ENCODE data around the gene EDRF1.
A peak's percentile ranks its signal among the peaks of the same experiment; 100 is the strongest.
"Not testable (repeated sequence)": the region's sequence is repeated elsewhere in the genome, so short reads cannot be mapped to it uniquely, and the experiment has no call there.

Gene EDRF1, protein sequence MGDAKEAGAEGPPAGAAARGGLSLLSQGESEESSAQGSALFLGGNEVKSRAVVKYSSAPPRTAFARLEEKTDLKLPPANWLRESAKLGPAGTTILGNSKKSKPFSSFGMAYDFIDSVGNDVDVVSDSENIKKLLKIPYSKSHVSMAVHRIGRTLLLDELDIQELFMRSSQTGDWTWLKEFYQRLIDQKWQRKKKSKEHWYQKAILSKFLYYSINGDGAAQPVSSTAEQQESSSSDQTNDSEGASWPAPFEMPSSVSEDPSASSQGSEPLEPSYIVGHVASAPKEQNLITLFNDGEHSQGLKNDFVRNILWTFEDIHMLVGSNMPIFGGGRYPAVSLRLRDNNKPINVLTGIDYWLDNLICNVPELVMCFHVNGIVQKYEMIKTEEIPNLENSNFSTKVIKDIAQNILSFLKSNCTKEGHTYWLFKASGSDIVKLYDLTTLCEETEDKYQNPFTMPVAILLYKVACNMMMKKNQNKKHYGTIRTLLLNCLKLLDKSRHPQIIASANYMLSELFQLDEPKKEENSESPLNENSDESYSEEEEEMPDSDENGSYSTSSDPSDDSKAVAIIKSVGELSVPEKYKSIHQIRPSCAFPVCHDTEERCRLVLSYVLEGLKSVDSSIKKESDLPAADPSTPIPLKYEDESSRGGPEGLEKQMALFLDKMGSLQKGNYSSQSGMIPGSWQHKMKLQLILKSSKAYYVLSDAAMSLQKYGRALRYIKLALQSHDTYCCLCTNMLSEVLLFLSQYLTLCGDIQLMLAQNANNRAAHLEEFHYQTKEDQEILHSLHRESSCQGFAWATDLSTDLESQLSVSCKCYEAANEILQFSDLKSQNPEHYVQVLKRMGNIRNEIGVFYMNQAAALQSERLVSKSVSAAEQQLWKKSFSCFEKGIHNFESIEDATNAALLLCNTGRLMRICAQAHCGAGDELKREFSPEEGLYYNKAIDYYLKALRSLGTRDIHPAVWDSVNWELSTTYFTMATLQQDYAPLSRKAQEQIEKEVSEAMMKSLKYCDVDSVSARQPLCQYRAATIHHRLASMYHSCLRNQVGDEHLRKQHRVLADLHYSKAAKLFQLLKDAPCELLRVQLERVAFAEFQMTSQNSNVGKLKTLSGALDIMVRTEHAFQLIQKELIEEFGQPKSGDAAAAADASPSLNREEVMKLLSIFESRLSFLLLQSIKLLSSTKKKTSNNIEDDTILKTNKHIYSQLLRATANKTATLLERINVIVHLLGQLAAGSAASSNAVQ

DNA sequence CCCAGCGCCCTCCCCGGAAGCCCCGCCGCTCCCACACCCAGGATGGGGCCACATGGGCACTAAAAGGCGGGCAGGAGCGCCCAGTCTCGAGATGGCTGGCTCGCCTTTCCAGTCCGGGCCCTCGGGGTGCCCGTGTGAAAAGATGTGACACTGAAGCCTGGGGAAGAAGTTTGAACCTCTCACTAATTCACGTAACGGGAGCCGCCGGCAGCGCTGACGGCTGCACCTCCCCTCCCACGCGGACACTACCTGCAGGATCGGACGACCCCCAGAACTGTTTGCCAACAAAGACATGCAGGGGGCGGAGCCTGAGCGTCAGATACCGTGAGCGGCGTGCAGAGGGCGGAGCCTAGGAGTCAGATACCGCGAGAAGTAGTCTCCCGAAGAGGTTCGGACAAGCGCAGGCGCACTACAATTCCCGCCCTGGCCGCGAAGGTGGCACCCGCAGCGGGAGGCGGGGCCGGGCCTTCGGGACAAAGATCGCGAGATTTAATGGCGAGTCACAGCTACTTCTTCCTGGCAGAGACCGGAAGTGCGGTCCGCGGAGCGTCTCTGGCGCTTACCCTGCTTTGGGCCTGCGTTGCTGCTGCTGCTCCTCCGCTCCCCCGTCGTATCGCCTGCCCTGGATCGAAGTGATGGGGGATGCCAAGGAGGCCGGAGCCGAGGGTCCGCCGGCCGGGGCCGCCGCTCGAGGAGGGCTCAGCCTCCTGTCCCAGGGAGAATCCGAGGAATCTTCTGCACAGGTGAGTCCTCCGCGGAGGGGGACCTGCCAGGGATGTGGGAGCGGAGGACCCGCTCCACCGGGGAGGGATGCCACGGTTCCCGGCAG lies at the start of gene EDRF1:
EDRF1 (plus strand) TSS at position 537 of the 829 bp plus-strand sequence; CDS start at position 636, 99 bp downstream.
- peak; percentile 92 to 98 (median 96) for DNase-seq

DNA sequence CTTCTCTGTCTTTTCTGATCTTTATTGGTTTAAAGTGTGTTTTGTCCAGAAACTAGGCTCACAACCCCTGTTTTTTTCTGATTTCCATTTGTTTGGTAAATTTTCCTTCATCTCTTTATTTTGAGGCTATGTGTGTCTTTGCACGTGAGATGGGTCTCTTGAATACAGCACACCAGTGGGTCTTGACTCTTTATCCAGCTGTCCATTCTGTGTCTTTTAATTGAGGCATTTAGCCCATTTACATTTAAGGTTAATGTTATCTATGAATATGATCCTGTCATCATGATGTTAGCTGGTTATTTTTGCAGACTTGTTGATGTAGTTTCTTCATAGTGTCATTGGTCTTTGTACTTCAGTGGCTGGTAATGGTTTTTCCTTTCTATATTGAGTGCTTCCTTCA lies 46.6 kb upstream of the EDRF1 start:
- DNase-seq: no peak

DNA sequence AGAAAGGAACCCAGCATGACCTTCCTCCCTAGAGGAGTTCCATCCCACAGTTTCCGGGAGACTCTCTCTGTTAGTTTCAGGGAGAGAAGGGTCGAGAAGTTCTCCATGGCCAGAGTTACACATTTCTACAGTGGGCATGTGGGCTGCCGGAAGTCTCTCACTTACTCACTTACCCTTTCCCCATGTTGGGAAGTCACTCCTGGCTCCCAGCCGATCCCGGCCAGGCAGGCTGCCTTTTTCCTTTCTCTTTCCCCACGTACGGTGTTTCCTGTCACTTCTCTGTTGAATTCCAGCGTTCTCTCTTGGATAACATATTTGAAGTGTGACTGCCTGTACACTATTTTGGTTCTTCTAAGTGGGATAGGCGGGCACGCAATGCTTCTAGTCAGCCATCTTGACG lies 40.1 kb upstream of the EDRF1 start:
- DNase-seq: no peak

DNA sequence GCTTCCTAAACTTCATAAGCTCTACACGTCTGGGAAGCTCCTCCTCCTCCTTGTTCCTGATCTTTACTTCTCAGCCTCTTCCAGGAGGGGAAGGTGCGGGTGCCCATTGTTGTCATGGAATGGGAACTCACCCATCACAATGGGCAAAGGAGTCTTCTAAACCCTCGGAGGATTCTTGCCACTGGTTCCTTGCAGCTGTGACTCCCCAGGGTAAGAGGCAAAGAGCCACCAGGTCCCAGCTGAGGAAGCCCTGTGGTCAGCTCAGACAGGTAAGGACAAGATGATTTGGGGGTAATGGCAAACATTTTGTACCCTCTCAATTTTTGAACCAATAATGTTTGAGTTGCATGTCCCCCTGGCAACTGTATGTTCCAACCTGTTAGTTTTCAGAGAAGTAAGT lies 36.4 kb upstream of the EDRF1 start, which contains the start of gene TEX36:
TEX36 (minus strand) TSS at position 101 of the 400 bp plus-strand sequence. CDS start 174 bp downstream, outside the sequence.
- no peak for DNase-seq

DNA sequence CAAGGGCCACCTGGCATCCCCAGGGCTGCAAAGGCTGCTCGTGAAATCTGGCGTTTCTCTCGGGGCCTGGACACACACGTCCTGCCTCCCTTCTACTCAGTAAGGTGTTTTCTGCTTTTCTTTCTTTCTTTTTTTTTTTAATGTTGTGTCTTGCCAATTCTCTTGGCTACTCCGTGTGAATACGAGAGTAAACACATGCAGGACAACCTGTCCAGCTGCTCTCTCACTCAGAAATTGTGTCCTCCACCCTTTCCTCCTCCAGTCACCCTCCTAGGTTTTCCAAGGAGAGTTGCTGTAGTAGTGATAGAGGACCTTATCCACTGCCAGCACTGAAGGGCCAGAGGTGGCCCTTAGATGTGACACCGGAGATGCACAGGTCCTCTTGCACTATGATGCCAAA lies 35.7 kb upstream of the EDRF1 start:
- no peak for DNase-seq

DNA sequence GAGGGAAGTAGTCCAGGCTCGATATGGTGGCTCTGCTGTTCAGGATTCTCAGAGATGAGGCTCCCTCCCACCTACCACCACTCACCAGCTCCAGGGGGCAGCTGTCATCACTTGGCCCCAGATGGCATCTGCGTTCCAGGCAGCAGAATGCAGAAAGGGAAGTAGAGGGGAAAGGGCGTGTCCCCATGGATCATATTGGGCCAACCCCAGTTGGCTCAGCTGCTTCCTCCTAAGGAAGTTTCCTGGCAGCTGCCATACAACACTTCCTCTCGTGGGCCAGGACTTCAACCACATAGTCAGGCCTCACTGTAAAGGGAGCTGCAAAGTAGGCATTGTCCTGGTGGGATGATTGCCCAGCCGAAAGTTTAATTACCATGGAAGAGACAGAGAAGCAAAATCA lies 34.9 kb upstream of the EDRF1 start:
- DNase-seq: no peak

DNA sequence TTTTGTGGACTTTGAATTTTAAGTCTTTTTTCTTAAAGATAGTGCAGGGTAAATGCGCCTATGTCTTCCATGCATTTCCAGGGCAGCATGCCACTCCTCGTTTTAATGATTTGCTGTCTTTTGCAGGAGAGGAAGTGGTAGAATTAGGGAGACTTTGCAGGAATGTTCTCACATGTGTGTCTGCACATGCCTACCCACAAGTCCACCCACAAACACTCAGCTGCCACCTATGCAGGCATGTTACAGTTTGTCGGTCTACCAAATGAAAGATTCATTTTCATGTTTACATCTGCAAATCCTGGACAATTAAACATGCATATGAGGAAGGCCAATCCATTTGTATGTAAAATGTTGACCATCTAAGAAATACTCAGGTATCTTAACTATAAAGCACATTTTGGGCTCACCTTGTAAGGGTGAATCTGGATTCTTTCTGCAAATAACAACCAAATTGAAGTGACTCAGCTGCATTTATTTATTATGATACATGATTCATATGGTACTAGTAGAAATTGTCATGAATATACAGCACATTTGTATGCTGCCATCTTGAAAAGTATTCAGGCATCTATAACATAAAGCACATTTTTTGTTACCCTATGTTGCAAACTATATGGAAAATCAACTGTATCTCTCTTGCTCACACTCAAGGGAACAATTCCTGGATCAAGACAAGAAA lies 31.9 kb upstream of the EDRF1 start:
- no peak for DNase-seq

DNA sequence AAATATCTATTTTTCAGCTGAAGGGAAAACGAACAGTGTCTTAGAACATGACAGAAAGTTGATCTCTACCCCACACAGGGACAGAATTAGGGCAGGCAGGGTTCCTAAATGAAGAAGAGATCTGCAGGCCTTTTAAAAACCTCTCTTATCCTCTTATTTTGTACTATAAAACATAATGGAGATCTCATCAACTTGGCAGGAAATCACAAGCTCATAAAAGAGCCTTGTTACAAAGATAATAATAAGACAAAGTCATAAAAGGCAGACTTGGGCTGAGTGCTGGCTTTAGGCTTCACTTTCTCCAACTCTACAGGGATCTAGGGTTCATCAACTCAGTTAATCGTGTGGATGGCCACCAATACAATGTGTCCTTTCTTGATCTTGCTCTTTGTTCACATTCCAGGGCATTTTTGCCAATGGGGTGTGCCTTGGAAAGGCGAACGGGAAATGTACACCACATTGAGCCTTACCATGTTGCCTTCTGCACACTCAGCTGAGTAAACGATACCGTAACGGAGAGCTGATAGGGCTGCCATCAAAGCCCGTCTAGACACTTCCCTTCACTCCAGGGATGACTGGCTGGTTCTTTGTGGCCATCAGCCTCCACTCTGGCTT lies 29.4 kb upstream of the EDRF1 start:
- DNase-seq: no peak

DNA sequence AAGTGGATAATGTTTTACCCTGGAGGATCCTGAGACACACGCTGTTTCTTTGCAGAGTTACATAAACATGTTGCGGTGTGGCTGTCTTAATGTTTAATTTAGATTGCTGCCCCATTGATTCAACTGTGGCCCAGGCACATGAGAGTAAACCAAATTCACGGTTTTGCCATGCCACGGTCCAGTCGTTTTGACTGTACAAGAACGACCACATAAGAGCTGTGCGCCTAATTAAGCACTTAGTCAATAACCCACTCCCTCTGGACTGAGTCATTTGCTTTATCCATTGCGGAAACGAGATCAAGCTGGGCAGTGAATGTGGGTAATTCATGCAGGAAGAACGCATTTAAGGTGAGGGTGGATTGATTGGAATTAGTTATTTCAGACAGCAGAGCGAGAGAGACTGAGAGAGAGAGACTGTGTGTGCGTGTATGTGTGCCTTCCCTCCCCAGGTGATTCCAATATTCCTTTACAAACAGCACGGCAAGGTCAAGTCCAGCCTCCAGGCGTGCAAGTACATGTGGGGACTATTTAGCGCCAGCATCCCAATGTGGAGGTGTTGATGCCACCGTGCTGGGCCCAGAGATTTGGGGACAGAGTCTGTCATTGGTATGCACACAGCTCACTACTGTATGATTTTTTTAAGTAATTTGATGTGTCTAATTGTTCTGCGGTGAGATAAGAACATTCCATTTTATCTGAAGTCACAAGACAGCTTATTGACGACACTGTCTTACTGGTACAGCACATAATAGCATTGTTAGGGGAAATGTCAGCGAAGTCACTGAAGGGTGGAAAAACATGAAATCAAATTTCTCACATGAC lies 28.1 kb upstream of the EDRF1 start:
- no peak for DNase-seq

DNA sequence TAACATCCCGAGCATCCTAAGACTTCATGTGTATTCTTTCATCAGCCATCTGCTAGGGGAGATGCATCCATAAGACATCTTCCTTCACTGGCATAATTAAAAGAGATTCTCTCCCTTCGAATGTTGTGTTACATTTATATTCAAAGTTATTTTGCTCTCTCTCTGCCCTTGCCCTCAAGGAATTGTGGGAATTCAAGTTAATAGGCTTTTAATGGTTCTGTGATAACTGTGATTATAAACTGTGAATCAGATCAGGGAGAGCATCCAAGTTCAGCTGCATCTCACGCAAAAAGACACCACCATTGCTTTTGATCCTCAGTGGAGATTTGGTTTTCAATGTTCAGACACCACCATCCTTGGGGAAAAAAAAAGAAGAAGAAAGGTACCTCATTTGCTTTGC lies 27.3 kb upstream of the EDRF1 start:
- no peak for DNase-seq

DNA sequence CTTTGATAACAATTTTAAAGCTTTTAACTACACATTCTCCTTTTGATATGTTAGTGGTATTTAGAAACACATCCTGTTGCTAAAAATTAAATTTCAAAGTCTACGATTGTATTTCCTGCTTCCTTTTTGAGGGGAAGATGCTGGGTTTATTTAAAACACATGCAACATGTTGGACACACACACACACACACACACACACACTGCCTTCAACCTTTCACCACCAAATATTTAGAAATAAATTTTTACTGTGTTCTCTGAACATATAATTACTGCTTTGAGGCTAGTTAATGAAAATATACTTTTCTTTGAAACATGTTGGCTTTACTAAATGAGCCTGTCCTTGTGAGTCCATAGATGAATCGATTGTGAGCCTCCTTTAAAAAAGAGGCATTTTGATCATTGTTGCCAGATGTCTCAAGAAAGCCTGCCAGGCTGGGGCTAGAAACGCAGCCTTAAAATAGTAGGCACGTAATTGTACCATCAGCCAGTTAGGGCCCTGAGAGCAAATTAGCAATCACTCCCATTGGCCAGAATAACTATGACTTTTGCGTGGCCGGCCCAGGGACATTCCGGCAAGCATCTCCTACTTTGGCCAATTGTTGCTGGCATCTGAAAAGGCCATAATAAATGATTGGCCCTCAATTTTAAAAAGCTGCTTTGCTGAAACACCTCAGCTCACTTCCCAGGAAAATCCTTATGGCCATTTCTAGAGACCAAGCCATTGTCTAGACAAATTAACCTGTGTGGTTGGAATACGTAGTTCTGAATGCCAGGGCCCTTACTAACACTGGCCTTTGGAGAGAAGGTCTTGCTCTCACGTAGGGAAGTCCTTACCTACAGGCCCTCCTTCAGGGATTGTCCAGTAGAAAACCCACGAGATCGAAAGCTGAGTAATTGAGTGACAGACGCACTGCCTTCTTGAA lies 26.6 kb upstream of the EDRF1 start:
- DNase-seq: no peak

DNA sequence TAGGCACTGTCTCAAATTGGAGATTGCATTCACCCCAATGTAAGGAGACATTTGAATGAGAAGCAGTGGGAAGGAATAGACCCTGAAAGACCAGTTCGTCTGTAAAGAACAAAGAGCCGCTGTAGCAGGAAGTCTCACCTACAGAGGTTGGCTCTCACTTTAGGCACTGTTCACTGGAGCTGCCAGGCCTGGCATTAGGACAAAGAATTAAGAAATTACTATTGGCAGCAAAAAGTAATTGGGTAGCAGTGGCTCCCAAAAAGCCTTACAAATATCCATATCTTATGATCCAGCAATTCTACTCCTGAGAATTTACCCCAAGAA lies 26.0 kb upstream of the EDRF1 start:
- no peak for DNase-seq

DNA sequence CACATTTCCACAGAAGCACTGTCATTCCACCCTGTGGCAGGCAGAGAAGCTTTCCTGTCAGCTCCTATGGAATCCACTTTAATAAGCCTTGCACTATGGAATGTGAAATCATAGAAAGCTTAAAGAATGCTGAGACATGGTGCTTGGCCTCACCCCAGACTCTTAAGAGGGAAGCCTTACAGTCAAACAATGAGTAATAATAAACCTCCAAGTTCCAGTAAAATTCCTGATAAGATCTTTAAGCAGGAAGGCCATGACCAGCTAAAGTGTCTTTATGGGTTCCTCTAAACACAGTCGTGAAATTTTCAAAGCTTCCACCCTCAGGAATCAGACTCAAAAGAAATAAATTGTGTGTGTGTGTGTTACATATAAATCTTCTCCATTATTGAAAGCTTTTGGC lies 24.6 kb upstream of the EDRF1 start:
- DNase-seq: no peak

DNA sequence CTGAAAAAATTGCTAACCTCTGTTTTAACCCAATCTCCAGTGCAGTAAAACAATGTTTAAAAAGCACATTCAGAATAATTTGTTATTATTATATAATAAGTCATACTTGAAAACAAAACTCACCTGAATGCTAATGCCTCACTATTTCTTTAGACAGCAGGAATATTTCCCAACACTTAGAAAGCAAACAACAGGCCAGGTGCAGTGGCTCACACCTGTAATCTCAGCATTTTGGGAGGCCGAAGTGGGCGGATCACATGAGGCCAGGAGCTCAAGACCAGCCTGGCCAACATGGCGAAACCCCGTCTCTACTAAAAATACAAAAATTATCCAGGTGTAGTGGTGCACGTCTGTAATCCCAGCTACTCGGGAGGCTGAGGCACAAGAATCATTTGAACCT lies 22.6 kb upstream of the EDRF1 start:
- DNase-seq: not testable (repeated sequence)

DNA sequence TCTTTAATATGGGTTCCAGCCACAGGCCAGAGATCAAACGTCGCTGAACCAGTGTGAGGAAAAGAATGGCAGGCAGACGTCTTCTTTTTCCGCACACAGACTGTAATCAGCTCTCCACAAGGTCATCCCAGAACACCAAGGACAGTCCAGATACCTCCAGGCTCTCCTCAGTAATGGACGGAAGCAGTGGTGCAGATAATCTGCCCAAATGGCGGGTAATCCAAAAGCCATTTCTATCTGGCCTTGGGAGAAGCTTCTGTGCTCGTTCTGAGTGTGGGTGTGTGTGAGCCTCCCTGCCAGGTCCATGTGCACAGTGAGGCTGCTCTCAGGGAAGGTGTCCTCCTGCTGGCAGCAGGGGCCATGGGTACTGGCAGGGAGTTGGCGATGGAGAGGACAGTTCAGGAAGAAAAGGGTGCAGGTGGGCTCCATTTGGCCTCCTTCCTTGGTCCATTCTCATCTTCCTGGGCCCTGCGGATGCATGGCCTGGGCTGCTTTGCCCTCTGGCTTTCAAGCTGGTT lies 21.0 kb upstream of the EDRF1 start:
- DNase-seq: no peak

DNA sequence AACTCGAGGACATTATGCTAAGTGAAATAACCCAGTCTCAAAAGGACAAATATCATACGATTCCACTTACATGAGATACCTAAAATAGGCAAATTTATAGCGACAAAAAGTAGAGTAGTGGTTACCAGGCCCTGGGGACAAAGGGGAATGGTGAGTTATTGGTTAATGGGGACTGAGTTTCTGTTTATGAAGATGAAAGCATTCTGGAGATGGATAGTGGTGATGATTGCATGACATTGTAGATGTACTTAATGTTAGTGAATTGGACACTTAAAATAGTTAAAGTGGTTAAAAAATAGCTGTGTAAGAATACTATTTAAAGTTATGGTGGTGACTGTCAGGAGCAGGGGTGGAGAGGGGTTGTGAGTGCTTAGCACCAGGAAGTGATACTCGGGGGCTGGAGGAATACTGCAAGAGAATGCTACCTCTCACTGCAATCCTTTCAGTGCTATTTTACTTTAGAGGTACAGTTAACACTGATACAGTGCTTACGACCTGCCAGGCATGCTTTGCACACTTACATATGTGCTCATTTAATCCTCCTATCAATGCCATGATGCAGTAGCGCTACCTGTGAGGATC lies 19.9 kb upstream of the EDRF1 start:
- no peak for DNase-seq

DNA sequence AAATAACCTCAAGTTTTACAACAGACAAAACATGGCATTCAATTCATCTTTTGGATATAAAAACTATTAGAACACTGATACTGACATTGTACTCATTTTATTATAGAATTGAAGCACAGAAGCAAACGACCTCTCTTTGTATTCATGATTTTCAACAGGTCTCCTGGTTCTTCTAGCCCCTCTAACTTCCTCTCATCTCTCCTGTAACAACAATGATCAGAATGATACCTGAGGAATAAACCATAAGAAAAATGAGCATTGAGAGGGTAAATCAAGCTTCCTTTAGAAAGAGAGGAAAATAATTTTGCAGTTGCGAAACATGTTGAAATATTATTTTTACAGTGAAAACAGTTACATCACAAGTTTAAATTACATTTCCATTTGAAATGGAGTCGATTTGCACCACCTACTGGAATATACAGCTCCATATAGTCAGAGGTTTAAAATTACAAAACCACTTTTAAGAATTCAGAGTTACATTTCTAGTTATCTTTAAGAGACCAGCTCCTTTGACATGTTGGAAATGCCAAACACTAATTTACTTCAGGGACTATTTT lies 19.1 kb upstream of the EDRF1 start:
- DNase-seq: no peak

Data from activated naive CD4-positive, alpha-beta T cell (primary cell).